ENCODE results near the gene CACNA1B.
A peak's percentile ranks its signal among the peaks of the same experiment; 100 is the strongest.

The CACNA1B gene

GRCh38 chr9:138051586-138052321 is 174.2 kb downstream of the CACNA1B start:
- TF ChIP-seq, protein P1, sequence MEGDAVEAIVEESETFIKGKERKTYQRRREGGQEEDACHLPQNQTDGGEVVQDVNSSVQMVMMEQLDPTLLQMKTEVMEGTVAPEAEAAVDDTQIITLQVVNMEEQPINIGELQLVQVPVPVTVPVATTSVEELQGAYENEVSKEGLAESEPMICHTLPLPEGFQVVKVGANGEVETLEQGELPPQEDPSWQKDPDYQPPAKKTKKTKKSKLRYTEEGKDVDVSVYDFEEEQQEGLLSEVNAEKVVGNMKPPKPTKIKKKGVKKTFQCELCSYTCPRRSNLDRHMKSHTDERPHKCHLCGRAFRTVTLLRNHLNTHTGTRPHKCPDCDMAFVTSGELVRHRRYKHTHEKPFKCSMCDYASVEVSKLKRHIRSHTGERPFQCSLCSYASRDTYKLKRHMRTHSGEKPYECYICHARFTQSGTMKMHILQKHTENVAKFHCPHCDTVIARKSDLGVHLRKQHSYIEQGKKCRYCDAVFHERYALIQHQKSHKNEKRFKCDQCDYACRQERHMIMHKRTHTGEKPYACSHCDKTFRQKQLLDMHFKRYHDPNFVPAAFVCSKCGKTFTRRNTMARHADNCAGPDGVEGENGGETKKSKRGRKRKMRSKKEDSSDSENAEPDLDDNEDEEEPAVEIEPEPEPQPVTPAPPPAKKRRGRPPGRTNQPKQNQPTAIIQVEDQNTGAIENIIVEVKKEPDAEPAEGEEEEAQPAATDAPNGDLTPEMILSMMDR (IDR thresholded peaks at IDR 0.05; ENCODE audit: unreplicated experiment in 3 of 3): no peak
- H3K27ac Mint-ChIP-seq: peak overlapping the region; percentile 42 to 86 (median 70)
- H3K36me3 Mint-ChIP-seq (ENCODE audit: low read depth): no peaks in the 10 kb centered on the region
- no peaks in the 10 kb centered on the region for H3K9me3 Mint-ChIP-seq
- peaks cover 3% of the 10 kb centered on the region for H3K27me3 Mint-ChIP-seq (ENCODE audit: low read depth)
- no peak overlapping the region for H3K4me3 Mint-ChIP-seq
- peaks cover 10% of the 10 kb centered on the region for H3K4me1 Mint-ChIP-seq

DNA sequence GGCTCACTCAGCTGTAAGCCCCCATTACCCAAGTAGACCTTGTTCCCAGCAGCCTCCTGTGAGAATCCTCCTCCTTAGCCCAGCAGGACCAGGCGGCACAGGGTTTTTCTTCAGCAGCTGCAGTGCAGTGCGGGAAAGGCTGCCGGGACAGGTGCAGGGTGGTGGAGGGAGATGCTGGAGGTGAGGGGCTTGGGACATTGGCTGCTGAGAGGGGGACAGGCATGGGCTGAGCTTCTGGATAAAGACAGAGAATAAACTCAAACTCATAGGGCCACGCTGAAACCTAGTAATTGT is 174.7 kb downstream of the CACNA1B start:
- peaks cover 10% of the 10 kb centered on the region for H3K4me1 Mint-ChIP-seq
- H3K36me3 Mint-ChIP-seq (ENCODE audit: low read depth): no peaks in the 10 kb centered on the region
- no peak overlapping the region for H3K27ac Mint-ChIP-seq
- H3K9me3 Mint-ChIP-seq: no peaks in the 10 kb centered on the region
- peaks cover 3% of the 10 kb centered on the region for H3K27me3 Mint-ChIP-seq (ENCODE audit: low read depth)
- no peak overlapping the region for H3K4me3 Mint-ChIP-seq
- TF ChIP-seq, protein P1 (IDR thresholded peaks at IDR 0.05; ENCODE audit: unreplicated experiment in 3 of 3): no peak

- Mint-ChIP-seq H3K4me3 (no peak overlapping the region), H3K36me3 (ENCODE audit: low read depth) (no peaks in the 10 kb centered on the region), H3K27me3 (ENCODE audit: low read depth) (peaks cover 3% of the 10 kb centered on the region), H3K27ac (no peak overlapping the region), H3K4me1 (peaks cover 10% of the 10 kb centered on the region), H3K9me3 (no peaks in the 10 kb centered on the region)
- TF ChIP-seq, protein P1 (IDR thresholded peaks at IDR 0.05; ENCODE audit: unreplicated experiment in 3 of 3): no peak
Observed at GRCh38 chr9:138052635-138053320, 175.2 kb downstream of the CACNA1B start.

DNA sequence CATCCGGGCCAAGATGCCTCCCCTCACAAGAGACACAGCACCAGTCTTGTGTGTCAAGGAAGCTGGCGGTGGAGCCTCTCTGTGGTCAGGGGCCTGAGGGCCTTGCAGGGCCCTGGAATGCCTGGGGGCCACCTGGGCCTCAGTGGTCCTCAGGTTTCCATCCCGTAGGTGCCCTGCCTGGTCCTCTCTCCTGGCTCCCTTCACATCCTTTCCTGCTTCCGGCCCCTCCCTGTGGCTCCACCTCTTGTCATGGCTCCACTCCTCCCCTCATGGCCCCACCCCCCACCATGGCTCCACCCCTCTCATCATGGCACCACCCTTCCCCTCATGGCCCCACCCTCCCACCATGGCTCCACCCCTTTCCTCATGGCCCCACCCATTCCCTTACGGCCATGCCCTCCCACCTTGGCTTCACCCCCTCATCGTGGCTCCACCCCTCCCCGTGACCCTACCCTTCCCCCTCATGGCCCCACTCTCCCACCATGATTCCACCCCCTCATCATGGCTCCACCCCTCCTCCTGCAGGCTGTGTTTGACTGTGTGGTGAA is 175.8 kb downstream of the CACNA1B start:
- Mint-ChIP-seq H3K27ac (no peak overlapping the region), H3K4me3 (no peak overlapping the region), H3K27me3 (ENCODE audit: low read depth) (peaks cover 3% of the 10 kb centered on the region), H3K9me3 (no peaks in the 10 kb centered on the region), H3K36me3 (ENCODE audit: low read depth) (no peaks in the 10 kb centered on the region), H3K4me1 (peaks cover 10% of the 10 kb centered on the region)
- TF ChIP-seq, protein P1 (IDR thresholded peaks at IDR 0.05; ENCODE audit: unreplicated experiment in 3 of 3): no peak

DNA sequence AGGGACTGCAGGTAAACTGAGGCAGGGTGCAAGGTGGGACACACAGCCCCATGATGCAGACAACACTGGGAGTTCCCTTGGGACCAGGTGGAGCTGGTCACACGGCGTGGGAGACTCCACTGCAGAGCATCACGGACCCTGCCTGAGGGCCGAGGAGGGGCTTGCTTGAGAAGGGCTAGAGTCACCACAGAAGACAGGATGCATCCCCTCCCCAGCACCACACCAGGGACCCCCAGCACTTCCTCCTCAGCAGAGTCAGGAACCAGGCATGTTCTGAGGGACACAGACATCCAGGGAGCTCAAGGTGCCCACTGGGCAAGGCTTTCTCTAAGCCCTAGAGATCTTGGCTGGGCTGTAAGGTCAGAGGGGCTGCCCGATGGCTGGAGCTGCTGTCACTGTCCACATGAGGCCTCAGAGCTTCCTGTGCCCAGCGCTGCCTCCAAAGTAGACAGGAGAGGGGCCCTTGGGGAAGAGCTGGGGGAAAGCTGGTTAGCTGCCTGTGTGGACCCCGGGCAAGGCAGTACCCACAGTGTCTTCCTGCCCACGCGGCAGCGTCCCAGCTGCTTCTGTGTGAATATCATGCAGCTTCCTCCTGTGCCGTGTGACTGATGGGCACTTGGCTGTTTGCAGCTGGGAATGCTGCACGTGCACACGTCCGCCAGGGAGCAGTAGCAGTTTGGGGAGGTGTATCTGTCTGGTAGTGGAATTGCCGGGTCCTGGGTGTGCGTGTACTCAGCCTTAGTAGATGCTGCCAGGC is 176.6 kb downstream of the CACNA1B start:
- Mint-ChIP-seq H3K4me1 (peaks cover 10% of the 10 kb centered on the region), H3K36me3 (ENCODE audit: low read depth) (no peaks in the 10 kb centered on the region), H3K27me3 (ENCODE audit: low read depth) (peaks cover under 1% of the 10 kb centered on the region), H3K27ac (no peak overlapping the region), H3K9me3 (no peaks in the 10 kb centered on the region), H3K4me3 (no peak overlapping the region)
- TF ChIP-seq, protein P1 (IDR thresholded peaks at IDR 0.05; ENCODE audit: unreplicated experiment in 3 of 3): no peak
